GM12892 (cell line): ENCODE measurements around the gene EPOP. TPM values are rescaled to one million over a fixed set of nuclear protein-coding genes. Genes with fewer than 3 reads are reported as not detected.

Experiments
- DNase-seq: peaks from one replicate; pipeline ENCODE4 v3.0.0; 2011; ENCODE audit not compliant: insufficient read length
- FAIRE-seq: peaks from 2 replicates; lab custom pipeline; 2011; peaks lifted over from hg19 to GRCh38; lab: Jason Lieb, UNC
- POLR2A ChIP-seq: IDR thresholded peaks from 2 replicates; pipeline ENCODE4 v1.6.1; 2011; ENCODE audit warnings: low read depth, low read length, control low read depth
- POLR2AphosphoS5 ChIP-seq: IDR thresholded peaks from 2 replicates; pipeline ENCODE4 v1.6.1; 2011; ENCODE audit warnings: low read depth, low read length, control low read depth
- TAF1 ChIP-seq: IDR thresholded peaks from 2 replicates; pipeline ENCODE4 v1.6.1; 2011; ENCODE audit warnings: low read depth, mild to moderate bottlenecking, control low read depth, low read length, borderline replicate concordance
- polyA plus RNA-seq: library from polyadenylated mRNA; unstranded; fragments of >200 nt; gene quantifications from one replicate; pipeline ENCODE4 v1.2.1, GENCODE V29; 2012; ENCODE audit warnings: missing spikeins, inconsistent platforms; ENCODE audit not compliant: missing spikeins

The EPOP gene
- 5.2 TPM for polyA plus RNA-seq

DNA sequence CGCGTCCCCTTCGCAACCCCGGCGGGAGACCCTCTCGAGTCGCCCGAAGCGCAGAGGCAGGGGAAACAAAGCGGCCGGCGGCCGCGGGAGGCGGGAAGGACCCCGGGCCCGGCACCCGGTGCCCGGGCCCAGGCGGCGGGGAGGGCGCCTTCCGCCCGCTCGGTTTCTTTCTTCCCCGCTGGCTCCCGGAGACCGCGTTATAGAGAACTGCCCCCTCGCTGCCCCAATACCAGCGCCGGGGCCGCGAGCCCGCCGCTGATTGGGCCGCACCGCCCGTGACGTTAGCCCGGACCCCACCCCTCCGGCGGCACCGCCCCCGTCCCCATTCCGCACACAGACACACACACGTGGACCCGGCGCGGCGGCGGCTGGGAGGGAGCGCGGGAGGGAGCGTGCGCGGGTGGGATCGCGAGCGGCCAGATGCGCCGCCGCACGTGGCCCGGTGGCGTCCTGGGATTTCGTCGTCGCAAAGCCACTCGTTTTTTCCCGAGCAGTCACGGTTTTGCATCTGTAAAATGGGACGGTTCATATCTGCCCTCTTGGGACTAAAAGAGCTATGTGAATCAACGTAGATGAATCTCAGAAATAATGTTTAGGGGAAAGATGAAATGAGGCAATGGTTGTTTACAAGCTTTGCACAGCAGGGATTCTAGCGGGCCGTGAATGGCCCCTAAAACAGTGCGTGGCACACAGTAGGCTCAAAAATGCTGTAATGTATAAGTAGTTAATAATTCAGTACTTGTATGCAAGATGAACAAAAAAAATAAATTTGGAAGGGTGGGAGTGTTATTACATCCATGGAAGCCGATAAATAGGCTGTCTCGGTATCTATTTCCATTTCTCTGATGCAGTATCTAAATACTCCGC, at the start of gene EPOP:
EPOP (minus strand) TSS at position 209 of the 867 bp plus-strand sequence. CDS start 462 bp downstream, outside the sequence.
- no peak for FAIRE-seq
- DNase-seq, result peak; percentile 74
- TF ChIP-seq POLR2A (peak; percentile 42; the same call in 1 of the 2 replicates), TAF1 (no peak)

DNA sequence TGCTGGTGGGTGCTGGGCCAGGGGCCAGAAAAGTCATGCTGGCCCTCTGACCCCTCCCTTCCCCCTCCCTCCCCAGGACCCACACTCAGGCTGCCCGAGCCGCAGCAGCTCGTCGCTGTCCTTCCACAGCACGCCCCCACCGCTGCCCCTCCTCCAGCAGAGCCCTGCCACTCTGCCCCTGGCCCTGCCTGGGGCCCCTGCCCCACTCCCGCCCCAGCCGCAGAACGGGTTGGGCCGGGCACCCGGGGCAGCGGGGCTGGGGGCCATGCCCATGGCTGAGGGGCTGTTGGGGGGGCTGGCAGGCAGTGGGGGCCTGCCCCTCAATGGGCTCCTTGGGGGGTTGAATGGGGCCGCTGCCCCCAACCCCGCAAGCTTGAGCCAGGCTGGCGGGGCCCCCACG, 47.0 kb upstream of the EPOP start:
- FAIRE-seq (no peak), DNase-seq (no peak)
- TF ChIP-seq POLR2AphosphoS5 (no peak), TAF1 (no peak), POLR2A (no peak)

DNA sequence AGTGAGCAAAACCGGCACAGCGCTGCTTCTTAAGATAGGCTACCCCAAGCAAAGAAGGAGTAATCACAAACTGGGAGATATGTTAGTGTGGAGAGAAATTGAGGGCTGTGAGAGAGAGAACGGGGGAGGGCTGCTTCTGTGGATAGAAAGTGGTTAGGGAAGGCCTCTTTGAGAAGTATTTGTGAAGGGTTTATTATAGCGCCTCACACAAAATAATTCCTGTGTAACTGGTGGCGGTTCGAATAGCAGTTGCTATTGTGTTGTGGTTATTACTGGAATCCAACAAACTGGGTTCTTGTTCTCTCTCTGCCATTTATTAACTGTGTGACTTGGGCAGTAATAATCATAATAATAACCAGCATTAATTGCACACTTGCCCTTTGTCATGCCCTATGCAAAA, 46.2 kb upstream of the EPOP start:
- FAIRE-seq, result no peak
- TF ChIP-seq POLR2A (no peak), POLR2AphosphoS5 (no peak), TAF1 (no peak)
- no peak for DNase-seq

DNA sequence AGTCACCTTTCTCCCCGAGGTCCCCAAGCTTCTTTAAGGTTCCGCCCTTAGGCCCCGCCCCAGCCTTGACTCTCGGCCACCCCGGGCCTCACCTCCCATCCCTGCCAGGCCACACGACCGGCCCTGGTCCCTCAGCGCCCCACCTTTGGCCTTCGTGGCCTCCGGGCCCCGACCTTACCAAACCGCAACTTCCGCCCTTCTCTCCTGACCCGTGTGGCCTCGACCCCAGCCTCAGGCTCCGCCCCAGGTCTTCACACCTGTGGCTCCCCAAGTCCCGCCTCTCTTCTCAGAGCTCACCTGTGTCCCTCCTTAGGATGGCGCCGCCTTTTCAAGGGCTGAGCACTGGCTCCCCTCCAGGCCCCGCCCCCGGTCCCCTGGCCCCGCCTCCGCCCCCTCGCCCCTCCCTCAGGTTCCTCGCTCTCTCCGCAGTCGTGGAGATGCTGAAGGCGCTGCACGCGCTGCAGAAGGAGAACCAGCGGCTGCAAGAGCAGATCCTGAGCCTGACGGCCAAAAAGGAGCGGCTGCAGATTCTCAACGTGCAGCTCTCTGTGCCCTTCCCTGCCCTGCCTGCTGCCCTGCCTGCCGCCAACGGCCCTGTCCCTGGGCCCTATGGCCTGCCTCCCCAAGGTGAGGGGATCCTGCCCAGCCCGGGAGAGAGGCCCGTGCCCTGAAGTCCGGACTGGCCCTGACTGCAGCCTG, 45.3 kb upstream of the EPOP start:
- FAIRE-seq (no peak), DNase-seq (no peak)
- TF ChIP-seq TAF1 (no peak), POLR2AphosphoS5 (no peak), POLR2A (no peak)

DNA sequence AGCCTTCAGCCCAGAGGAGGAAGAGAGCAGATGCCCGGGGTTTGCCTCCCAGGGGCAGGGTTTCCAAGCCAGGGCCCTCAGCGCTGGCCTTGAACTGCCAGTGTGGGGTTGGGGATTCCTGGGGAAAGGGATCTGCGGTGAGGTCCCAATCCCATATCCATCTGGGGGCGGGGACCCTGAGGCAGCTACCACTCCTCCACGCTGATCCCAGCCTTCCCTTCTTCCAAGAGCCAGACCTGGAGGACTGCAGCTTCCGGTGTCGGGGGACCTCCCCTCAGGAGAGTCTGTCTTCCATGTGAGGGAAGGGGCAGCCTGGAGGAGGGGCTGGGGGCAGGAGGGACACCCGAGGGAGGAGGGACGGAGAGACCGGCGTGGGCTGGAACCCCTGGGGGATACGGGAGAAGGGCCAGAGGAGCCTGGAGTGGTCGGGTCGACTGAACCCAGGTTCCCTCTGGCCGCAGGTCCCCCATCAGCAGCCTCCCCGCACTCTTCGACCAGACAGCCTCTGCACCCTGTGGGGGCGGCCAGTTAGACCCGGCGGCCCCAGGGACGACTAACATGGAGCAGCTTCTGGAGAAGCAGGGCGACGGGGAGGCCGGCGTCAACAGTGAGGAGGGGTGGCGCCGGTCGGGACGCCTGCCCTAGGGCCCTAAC, 44.7 kb upstream of the EPOP start:
- TF ChIP-seq POLR2A (no peak; the same call in 1 of the 2 replicates), TAF1 (no peak), POLR2AphosphoS5 (no peak)
- FAIRE-seq (no peak), DNase-seq (no peak)

DNA sequence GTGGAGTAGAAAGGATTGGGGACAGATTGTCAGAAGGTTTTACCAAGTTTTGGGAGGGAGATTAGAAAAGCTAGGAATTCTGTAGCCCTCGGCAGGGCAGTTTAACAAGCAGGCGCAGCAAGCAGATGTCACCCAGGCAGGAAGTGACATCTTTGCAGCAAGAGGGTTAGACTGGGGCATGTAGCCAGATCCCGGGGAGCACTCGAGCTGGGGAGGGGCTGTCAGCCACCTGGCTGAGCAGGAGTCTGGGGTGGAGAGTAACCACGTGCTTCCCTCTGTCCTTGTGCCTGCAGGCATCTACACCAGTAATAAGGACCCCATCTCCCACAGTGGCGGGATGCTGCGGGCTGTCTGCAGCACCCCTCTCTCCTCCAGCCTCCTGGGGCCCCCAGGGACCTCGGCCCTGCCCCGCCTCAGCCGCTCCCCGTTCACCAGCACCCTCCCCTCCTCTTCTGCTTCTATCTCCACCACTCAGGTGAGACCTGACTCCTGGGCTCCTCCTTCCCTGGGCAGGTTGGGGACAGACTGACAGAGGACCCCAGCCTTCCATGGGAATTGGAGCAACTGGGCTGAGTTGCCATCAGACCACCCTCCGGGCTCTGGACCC, 42.5 kb upstream of the EPOP start:
- no peak; the same call in 1 of the 2 replicates for TF ChIP-seq POLR2A
- no peak for TF ChIP-seq TAF1
- no peak; the same call in 1 of the 2 replicates for TF ChIP-seq POLR2AphosphoS5
- DNase-seq (no peak), FAIRE-seq (no peak)

DNA sequence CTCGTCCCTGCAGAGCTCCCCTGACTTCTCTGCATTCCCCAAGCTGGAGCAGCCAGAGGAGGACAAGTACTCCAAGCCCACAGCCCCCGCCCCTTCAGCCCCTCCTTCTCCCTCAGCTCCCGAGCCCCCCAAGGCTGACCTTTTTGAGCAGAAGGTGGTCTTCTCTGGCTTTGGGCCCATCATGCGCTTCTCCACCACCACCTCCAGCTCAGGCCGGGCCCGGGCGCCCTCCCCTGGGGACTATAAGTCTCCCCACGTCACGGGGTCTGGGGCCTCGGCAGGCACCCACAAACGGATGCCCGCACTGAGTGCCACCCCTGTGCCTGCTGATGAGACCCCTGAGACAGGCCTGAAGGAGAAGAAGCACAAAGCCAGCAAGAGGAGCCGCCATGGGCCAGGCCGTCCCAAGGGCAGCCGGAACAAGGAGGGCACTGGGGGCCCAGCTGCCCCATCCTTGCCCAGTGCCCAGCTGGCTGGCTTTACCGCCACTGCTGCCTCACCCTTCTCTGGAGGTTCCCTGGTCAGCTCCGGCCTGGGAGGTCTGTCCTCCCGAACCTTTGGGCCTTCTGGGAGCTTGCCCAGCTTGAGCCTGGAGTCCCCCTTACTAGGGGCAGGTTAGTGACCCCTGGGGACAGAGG, 41.7 kb upstream of the EPOP start:
- no peak for FAIRE-seq
- TF ChIP-seq POLR2A (no peak), TAF1 (no peak), POLR2AphosphoS5 (no peak)
- DNase-seq, result no peak

DNA sequence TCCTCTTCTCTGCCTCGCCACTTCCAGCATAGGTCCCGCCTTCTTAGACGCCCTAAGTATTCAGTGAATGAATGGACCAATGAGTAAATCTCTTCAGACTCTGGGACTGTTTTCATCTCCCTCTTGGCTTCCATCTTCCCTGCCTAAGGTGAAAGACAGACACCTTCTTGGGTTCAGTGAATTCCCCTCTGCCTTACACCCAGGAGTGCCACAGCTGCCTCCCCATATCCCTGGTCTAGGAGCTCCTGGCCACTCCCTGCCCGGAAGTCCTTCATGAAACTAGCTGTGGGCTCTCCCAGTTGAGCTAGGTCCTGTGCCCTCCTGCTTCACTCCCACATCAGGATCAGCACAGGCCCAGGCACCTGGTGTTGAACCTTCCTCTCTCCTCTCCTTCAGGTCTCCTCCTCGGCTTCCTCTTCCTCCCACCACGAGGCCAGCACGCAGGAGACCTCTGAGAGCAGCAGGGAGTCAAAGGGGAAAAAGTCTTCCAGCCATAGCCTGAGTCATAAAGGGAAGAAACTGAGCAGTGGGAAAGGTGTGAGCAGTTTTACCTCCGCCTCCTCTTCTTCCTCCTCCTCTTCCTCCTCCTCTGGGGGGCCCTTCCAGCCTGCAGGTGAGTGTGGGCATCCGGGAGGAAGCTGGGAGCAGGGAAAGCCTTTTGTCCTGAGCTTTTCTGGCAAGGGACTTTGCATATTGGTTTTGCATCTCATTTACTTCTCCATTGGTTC, 40.6 kb upstream of the EPOP start:
- no peak for DNase-seq
- no peak for TF ChIP-seq TAF1
- TF ChIP-seq POLR2AphosphoS5, result no peak
- no peak for TF ChIP-seq POLR2A
- FAIRE-seq, result no peak

DNA sequence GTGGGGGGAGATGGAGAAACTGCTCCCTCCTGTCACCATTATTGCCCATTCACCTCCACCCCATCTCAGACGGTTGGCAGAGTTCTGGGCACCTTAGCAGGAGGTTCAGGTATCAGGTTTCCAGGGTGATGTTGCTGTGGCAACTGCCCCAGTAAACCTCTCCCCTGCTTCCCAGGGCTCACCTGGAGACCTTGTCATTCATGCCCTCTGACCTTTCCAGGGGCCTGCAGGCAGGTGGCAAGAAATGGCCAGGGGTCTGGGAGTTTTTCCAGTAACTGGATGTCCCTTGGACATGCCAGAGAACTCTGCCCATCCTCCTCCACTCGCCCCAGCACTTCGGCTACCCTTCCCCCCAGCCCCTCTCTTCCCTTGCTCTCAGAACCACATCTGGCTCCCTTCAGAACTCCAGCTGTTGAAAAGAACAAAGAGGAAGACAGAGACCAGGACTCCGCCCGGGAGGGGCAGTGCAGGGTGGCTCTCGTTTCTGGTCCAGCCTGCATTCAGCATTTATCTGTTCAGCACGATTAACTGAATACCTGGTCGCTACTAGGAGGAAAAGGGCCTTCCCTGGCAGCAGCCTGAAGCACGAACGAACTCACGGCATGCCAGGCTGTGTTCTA, 38.8 kb upstream of the EPOP start:
- no peak for FAIRE-seq
- peak; percentile 11 for DNase-seq
- TF ChIP-seq POLR2A, result no peak
- TF ChIP-seq POLR2AphosphoS5, result no peak
- no peak for TF ChIP-seq TAF1

DNA sequence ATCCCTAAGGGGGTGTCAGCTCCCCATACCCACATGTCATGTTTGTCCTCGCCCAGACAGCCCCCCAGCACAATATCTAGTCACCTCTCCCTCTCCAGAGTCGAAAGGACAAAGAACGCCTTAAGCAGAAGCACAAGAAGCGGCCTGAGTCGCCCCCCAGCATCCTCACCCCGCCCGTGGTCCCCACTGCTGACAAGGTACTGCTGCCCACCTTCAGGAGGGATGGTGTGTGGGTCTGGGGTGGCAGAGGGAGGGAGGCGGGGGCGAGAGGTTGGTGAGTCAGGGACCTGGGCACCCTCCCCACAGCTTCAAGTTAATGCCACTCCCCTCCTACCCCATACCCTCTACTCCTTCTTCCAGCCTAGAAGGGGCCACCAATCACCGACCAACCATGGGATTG, 37.8 kb upstream of the EPOP start:
- TF ChIP-seq POLR2A (no peak), TAF1 (no peak), POLR2AphosphoS5 (no peak)
- FAIRE-seq, result no peak
- no peak for DNase-seq
